ENCODE measurements around the gene GIPC3. TPM values are rescaled to one million over a fixed set of nuclear protein-coding genes. Genes with fewer than 3 reads are reported as not detected.

Gene GIPC3
- total and polyA plus RNA-seq, 2 of the 8 experiments (the other 6 are each of a cell fraction or from before 2014, with no cell fraction given), result 1.0 to 1.2 TPM

DNA sequence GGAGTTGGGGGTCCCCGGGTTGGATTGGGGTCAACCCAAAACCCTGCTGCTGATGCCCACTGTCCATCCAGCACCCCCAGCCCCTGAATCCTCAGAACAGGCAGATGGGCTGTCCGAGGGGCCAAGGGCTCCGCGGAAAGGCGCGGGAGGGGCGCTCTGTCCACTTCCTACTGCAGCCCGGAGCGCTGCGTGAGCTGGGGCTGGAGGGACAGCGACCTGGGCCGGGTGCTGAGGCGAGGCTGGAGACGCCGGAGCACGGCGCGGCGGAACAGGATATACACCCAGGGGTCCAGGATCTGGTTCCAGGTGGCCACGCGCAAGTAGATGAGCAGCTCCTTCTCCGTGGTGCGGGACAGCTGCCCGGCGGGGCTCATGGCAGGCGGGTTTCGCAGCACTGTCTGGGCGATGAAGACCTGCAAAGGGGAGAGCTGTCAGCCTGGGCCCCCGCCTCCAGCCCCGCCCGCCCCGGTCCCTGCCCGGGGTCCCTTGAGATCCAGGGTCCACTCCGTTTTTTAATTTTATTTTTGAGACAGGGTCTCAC lies 10.3 kb downstream of the GIPC3 start:
- Histone ChIP-seq H2BK5ac (ENCODE audit: low read depth, low read length) (no peak overlapping the region), H3K4me3 (ENCODE audit: extremely low read depth in 1 of 4, insufficient read depth in 2 of 4, low read depth in 3 of 4, low read length in 4 of 4) (no peak overlapping the region), H3K9me3 (ENCODE audit: insufficient read depth in 2 of 2, low read depth in 1 of 2, low read length in 1 of 2) (peaks cover 3 to 4% of the 10 kb centered on the region in 2 experiments; a peak in 3 of 4 replicates), H4K91ac (replicated peaks; ENCODE audit: insufficient read length, low read length) (no peak overlapping the region), H3K23me2 (ENCODE audit: low read depth, low read length) (no peaks in the 10 kb centered on the region), H2BK12ac (ENCODE audit: low read depth, low read length) (no peak overlapping the region), H3K27ac (ENCODE audit: low read depth, low read length) (no peak overlapping the region), H3K4me2 (ENCODE audit: insufficient read depth in 1 of 2, low read depth in 2 of 2, low read length in 2 of 2) (no peak overlapping the region), H3K4ac (replicated peaks; ENCODE audit: insufficient read length, low read depth, low read length) (no peak overlapping the region), H2AFZ (ENCODE audit: low read length) (no peak overlapping the region), H3K36me3 (ENCODE audit: control insufficient read depth in 2 of 4, insufficient read depth in 4 of 4, low read length in 3 of 4) (no peaks in the 10 kb centered on the region), H3K27me3 (replicated peaks in 1 of 4; ENCODE audit: control insufficient read depth in 3 of 4, extremely low read depth in 1 of 4, insufficient read depth in 3 of 4, low read length in 3 of 4) (peaks cover 0 to 2% (median 0%) of the 10 kb centered on the region in 4 experiments; a peak in 2 of 7 replicates), H3K56ac (replicated peaks; ENCODE audit: insufficient read length, low read depth, low read length) (no peak overlapping the region), H3K79me2 (ENCODE audit: control insufficient read depth in 1 of 2, insufficient read depth in 2 of 2, low read length in 2 of 2) (no peaks in the 10 kb centered on the region), H3K23ac (ENCODE audit: insufficient read length) (no peak overlapping the region), H2BK20ac (ENCODE audit: low read length) (no peak overlapping the region), H4K5ac (ENCODE audit: insufficient read length, low read depth, low read length) (no peak overlapping the region), H3K18ac (ENCODE audit: extremely low read depth, low read length) (no peak overlapping the region), H4K8ac (ENCODE audit: extremely low read depth, insufficient read depth, low read length) (no peak overlapping the region), H4K20me1 (replicated peaks in 1 of 2; ENCODE audit: control insufficient read depth in 1 of 2, insufficient read depth in 2 of 2, low read length in 2 of 2) (peaks cover 0 to 2% of the 10 kb centered on the region in 2 experiments), H2AK5ac (ENCODE audit: low read depth, low read length) (no peak overlapping the region), H3K14ac (ENCODE audit: insufficient read length) (no peak overlapping the region), H2BK15ac (ENCODE audit: low read length) (no peak overlapping the region), H3K4me1 (replicated peaks in 1 of 4; ENCODE audit: control insufficient read depth in 3 of 4, insufficient read depth in 4 of 4, low read length in 3 of 4) (no peaks in the 10 kb centered on the region), H3K9ac (replicated peaks in 1 of 4; ENCODE audit: extremely low read depth in 1 of 4, low read depth in 3 of 4, low read length in 3 of 4) (no peak overlapping the region), H2BK120ac (replicated peaks; ENCODE audit: low read depth, low read length) (no peak overlapping the region), H3K79me1 (ENCODE audit: low read depth, low read length) (no peaks in the 10 kb centered on the region; the same call in 1 of the 2 replicates)
- TF ChIP-seq, protein P1, sequence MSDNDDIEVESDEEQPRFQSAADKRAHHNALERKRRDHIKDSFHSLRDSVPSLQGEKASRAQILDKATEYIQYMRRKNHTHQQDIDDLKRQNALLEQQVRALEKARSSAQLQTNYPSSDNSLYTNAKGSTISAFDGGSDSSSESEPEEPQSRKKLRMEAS (IDR thresholded peaks at IDR 0.05), result no peak
- ChIA-PET POLR2A (ENCODE audit: partially characterized antibody) (interaction anchor here (0.6 to 1.7 kb wide), 2 partner anchors 32 to 64 kb away, joined by 3 to 4 read pairs; no protein-coding TSS in a partner anchor), CTCF (ENCODE audit: partially characterized antibody) (interaction anchor here (0.7 to 3.3 kb wide), 6 partner anchors 10 to 1362 kb away, joined by 3 to 14 read pairs (median 4); partner anchors contain the start of gene GIPC3)
- WGBS, 2 experiments (ENCODE audit: extremely low coverage in 1 of 2, insufficient coverage in 1 of 2, insufficient read length in 1 of 2, insufficient replicate concordance in 2 of 2, low coverage in 1 of 2, low lambda C conversion rate in 2 of 2, missing lambda C conversion rate in 1 of 2), result 92% methylated on average over 17 of the region's 34 CpGs; no CpG with 5 or more reads in 1 of the 2 experiments
- FAIRE-seq (no peak), DNase-seq (ENCODE audit: low read depth in 1 of 2, low spot score in 2 of 2) (no peak)
